Activated gamma-delta T cell treated with Interleukin-2 at 50 U/mL for 16 hours (primary cell): ENCODE measurements around the gene APAF1.
"Not testable (repeated sequence)": the region's sequence is repeated elsewhere in the genome, so short reads cannot be mapped to it uniquely, and the experiment has no call there.

ENCODE experiments used
- DNase-seq: peaks from one replicate; pipeline ENCODE4 v3.0.0-alpha.2; 2020

The APAF1 gene

GRCh38 chr12:98733667-98734350 lies 88.7 kb downstream of the APAF1 start:
- DNase-seq, result no peak

- no peak for DNase-seq
These were observed 90.7 kb downstream of the APAF1 start for GRCh38 chr12:98735821-98736220.

GRCh38 chr12:98736352-98737321 lies 91.5 kb downstream of the APAF1 start:
- no peak for DNase-seq

- DNase-seq, result no peak
These were observed 92.2 kb downstream of the APAF1 start for GRCh38 chr12:98737322-98737712.

- no peak for DNase-seq
These were observed 92.9 kb downstream of the APAF1 start for GRCh38 chr12:98738002-98738401.

- DNase-seq, result no peak
These were observed 93.4 kb downstream of the APAF1 start for GRCh38 chr12:98738539-98738938.

- no peak for DNase-seq
These were observed 95.7 kb downstream of the APAF1 start for GRCh38 chr12:98740751-98741150.

GRCh38 chr12:98741196-98741555 lies 96.1 kb downstream of the APAF1 start:
- no peak for DNase-seq

- DNase-seq, result no peak
These were observed 96.6 kb downstream of the APAF1 start for GRCh38 chr12:98741556-98742265.

GRCh38 chr12:98743362-98743953 lies 98.4 kb downstream of the APAF1 start:
- DNase-seq, result no peak

GRCh38 chr12:98744680-98745079 lies 99.6 kb downstream of the APAF1 start:
- no peak for DNase-seq

GRCh38 chr12:98745578-98746391 lies 100.7 kb downstream of the APAF1 start:
- DNase-seq, result no peak

- DNase-seq, result no peak
These were observed 103.4 kb downstream of the APAF1 start for GRCh38 chr12:98748463-98748862.

- no peak for DNase-seq
These were observed 105.4 kb downstream of the APAF1 start for GRCh38 chr12:98750511-98750910.

GRCh38 chr12:98751580-98752115 lies 106.6 kb downstream of the APAF1 start:
- DNase-seq, result no peak

GRCh38 chr12:98752726-98753125 lies 107.6 kb downstream of the APAF1 start:
- DNase-seq, result no peak

GRCh38 chr12:98754095-98754494 lies 109.0 kb downstream of the APAF1 start:
- no peak for DNase-seq

GRCh38 chr12:98755855-98756254 lies 110.8 kb downstream of the APAF1 start:
- not testable (repeated sequence) for DNase-seq

- DNase-seq, result no peak
These were observed 112.4 kb downstream of the APAF1 start for GRCh38 chr12:98757455-98757854.

- DNase-seq, result no peak
These were observed 113.2 kb downstream of the APAF1 start for GRCh38 chr12:98758331-98758730.

GRCh38 chr12:98763656-98764055 lies 118.6 kb downstream of the APAF1 start:
- no peak for DNase-seq

GRCh38 chr12:98767248-98767647 lies 122.2 kb downstream of the APAF1 start:
- DNase-seq, result no peak
